ENCODE results near the gene KRTAP5-2. TPM values are rescaled to one million over a fixed set of nuclear protein-coding genes. Genes with fewer than 3 reads are reported as not detected.

The KRTAP5-2 gene
- total RNA-seq, 2 donors from 2014 or later: not detected

DNA sequence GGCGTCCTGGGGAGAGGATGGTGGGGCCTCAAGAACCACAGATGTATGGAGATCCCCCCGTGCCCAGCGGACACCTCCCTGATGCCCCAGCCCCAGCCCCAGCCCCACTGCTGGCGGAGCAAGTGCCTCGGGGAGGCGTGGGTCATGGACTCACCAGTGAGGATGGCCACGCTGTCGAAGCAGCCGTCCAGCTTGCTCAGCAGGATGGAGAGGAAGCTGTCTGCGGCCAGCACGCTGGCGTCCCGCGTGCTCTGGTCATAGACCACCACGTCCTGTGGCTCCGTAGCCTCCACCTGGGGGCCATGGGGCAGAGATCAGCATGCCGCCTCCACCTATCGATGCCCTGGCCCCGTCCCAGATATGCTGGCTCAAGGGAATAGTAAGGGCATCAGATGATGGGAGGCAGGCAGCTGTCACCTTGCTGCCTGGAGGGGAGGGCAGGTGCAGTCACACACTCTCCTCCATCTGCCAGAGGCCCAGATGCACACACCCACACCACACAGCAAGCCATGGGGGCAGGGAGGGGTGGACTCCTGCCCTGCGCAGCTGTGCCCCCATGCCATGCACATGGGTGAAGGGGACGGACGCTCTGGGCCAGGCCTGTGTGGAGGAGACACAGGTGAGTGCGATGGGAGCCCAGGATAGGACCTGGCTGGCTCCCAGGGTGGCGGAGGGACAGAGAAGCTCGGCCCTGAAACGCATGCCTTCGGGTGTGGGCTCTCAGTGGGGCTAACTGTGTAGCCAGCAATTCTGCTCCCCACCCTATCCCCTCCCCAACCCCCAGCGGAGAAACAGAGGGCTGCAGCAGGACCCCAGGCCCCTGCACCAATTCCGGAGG lies 34.2 kb downstream of the KRTAP5-2 start:
- Histone ChIP-seq H3K27ac (no peak overlapping the region), H3K9me3 (no peaks in the 10 kb centered on the region), H3K4me3 (no peak overlapping the region), H3K36me3 (no peaks in the 10 kb centered on the region), H3K27me3 (replicated peaks; ENCODE audit: insufficient read depth) (no peaks in the 10 kb centered on the region), H3K4me1 (replicated peaks) (peaks cover 1% of the 10 kb centered on the region)
- intact Hi-C loops (cut with DNase I): no loop called here
- 86% methylated on average over 29 of the region's 29 CpGs for WGBS
- no peak for TF ChIP-seq POLR2AphosphoS5 (IDR thresholded peaks at IDR 0.05)
- no peak for TF ChIP-seq POLR2A (IDR thresholded peaks at IDR 0.05)
- TF ChIP-seq, protein P1, sequence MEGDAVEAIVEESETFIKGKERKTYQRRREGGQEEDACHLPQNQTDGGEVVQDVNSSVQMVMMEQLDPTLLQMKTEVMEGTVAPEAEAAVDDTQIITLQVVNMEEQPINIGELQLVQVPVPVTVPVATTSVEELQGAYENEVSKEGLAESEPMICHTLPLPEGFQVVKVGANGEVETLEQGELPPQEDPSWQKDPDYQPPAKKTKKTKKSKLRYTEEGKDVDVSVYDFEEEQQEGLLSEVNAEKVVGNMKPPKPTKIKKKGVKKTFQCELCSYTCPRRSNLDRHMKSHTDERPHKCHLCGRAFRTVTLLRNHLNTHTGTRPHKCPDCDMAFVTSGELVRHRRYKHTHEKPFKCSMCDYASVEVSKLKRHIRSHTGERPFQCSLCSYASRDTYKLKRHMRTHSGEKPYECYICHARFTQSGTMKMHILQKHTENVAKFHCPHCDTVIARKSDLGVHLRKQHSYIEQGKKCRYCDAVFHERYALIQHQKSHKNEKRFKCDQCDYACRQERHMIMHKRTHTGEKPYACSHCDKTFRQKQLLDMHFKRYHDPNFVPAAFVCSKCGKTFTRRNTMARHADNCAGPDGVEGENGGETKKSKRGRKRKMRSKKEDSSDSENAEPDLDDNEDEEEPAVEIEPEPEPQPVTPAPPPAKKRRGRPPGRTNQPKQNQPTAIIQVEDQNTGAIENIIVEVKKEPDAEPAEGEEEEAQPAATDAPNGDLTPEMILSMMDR (IDR thresholded peaks at IDR 0.05): no peak
- no peak for DNase-seq (ENCODE audit: low spot score)

DNA sequence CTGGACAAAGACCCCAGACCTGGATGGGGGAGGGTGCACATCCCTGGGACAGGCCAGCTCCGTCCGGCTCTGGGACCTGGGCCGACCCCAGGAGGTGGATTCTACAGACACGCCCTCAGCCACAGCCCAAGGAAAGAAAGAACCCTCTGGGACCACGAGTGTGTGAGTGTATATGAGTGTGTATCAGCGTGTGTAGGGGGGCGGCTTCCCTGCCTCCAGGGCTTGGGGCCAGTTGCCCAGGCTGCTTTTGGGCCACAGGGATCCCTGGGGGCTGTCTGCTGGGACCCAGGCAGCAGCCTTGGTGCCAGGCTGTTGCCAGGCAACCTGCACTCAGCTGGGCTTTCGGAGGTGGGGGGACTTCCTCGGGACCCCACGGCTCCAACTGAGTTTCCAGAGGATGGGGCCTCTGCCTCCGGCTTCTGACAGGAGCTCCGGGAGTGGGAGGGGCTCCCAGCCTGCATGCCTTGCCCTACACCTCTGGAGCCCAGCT lies 34.9 kb downstream of the KRTAP5-2 start:
- DNase-seq (ENCODE audit: low spot score): no peak
- Histone ChIP-seq H3K27ac (no peak overlapping the region), H3K36me3 (no peaks in the 10 kb centered on the region), H3K9me3 (no peaks in the 10 kb centered on the region), H3K27me3 (replicated peaks; ENCODE audit: insufficient read depth) (no peaks in the 10 kb centered on the region), H3K4me1 (replicated peaks) (peaks cover 8% of the 10 kb centered on the region), H3K4me3 (no peak overlapping the region)
- intact Hi-C loops (cut with DNase I): no loop called here
- no peak for TF ChIP-seq POLR2A (IDR thresholded peaks at IDR 0.05)
- WGBS: 67% methylated on average over 12 of the region's 12 CpGs

DNA sequence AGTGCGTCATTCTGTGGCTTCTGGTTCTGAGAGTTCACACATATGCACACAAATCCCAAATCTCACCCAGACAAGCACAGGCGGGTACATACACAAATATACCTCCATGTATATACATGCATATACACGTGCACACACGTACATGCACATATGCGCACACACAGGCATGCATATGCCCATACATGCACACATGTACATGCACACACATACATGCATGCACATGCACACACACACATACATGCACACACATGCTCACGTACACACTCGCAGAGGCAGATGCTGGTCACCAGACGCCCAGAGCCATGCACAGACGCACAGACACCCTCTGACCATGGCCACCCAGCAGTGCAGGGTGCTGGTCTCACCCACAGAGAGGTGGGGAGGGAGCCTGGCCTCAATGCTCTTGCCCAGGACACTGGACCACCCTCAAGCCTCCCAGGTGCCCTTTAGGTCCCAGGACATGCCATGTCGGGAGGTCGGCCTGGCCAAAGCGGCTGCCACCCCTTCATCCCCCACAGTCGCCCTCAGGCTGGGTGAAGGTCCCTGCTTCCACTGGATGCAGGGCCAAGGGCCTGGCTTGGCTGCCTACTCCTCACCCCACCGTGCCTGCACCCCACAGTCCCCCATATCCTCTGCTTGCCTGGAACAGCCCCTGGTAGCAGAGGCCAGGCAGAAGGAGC lies 35.5 kb downstream of the KRTAP5-2 start:
- WGBS: 98% methylated on average over 14 of the region's 14 CpGs
- H3K27ac ChIP-seq: no peak overlapping the region
- H3K36me3 ChIP-seq: no peaks in the 10 kb centered on the region
- no peaks in the 10 kb centered on the region for H3K9me3 ChIP-seq
- no peak for DNase-seq (ENCODE audit: low spot score)
- H3K4me1 ChIP-seq (replicated peaks): peaks cover 9% of the 10 kb centered on the region
- intact Hi-C loops (cut with DNase I): no loop called here
- H3K27me3 ChIP-seq (replicated peaks; ENCODE audit: insufficient read depth): no peaks in the 10 kb centered on the region
- TF ChIP-seq POLR2AphosphoS5 (IDR thresholded peaks at IDR 0.05): no peak
- TF ChIP-seq, protein P1 (IDR thresholded peaks at IDR 0.05): no peak
- TF ChIP-seq POLR2A (IDR thresholded peaks at IDR 0.05): no peak
- H3K4me3 ChIP-seq: no peak overlapping the region

DNA sequence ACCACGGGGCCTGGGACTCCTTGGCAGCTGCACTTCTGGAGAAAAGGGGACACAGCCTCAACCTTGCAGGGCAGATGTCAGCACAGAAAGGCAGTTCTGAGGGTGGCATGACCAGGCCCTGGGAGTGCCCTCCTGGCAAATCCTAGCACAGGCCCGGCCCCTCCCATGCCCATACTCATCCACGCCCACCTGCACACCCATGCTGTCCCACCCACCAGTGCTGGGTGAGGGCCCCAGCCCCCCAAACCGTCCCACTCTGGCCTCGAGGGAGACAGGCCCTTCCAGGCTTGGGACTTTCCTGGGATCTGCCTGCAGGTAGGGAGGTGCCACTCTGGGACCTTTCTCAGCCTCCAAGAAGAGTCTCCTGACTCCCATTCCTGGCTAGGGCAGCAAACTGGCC lies 36.1 kb downstream of the KRTAP5-2 start:
- no peaks in the 10 kb centered on the region for H3K27me3 ChIP-seq (replicated peaks; ENCODE audit: insufficient read depth)
- H3K4me3 ChIP-seq: no peak overlapping the region
- 76% methylated on average over 5 of the region's 5 CpGs for WGBS
- H3K4me1 ChIP-seq (replicated peaks): peaks cover 9% of the 10 kb centered on the region
- TF ChIP-seq POLR2AphosphoS5 (IDR thresholded peaks at IDR 0.05): no peak
- TF ChIP-seq POLR2A (IDR thresholded peaks at IDR 0.05): no peak
- TF ChIP-seq, protein P1 (IDR thresholded peaks at IDR 0.05): no peak
- no peak for DNase-seq (ENCODE audit: low spot score)
- intact Hi-C loops (cut with DNase I): no loop called here
- no peak overlapping the region for H3K27ac ChIP-seq
- no peaks in the 10 kb centered on the region for H3K9me3 ChIP-seq
- no peaks in the 10 kb centered on the region for H3K36me3 ChIP-seq

DNA sequence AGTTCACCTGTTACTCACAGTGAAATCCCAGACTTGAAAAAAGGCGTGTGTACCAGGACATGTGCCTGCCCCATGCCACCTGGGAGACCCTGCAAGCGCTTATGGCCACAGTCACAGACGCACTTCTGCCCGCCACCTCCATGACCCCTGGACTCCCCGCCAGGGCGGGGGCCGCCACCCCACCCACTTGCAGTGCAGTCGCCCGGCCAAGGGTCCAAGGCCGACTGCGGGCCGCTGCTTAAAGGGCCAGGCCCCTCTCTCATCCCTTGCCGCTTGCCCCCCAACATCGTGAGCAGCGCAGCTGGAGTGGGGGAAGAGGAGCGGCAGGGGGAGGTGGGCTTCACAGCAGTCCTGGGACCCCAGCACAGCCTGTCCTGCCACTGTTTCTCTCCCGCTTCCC lies 36.8 kb downstream of the KRTAP5-2 start:
- H3K27me3 ChIP-seq (replicated peaks; ENCODE audit: insufficient read depth): no peaks in the 10 kb centered on the region
- peaks cover 9% of the 10 kb centered on the region for H3K4me1 ChIP-seq (replicated peaks)
- H3K4me3 ChIP-seq: no peak overlapping the region
- intact Hi-C loops (cut with DNase I): no loop called here
- 96% methylated on average over 17 of the region's 17 CpGs for WGBS
- H3K9me3 ChIP-seq: no peaks in the 10 kb centered on the region
- DNase-seq (ENCODE audit: low spot score): no peak
- no peaks in the 10 kb centered on the region for H3K36me3 ChIP-seq
- H3K27ac ChIP-seq: no peak overlapping the region
- TF ChIP-seq POLR2A (IDR thresholded peaks at IDR 0.05) (no peak), POLR2AphosphoS5 (IDR thresholded peaks at IDR 0.05) (no peak)
- TF ChIP-seq, protein P1 (IDR thresholded peaks at IDR 0.05): no peak

Measured in prostate gland (tissue), 2 donors.